Muscle layer of duodenum (tissue), 2 donors: Measurements from ENCODE around the gene CFAP91.

Experiments
- H3K27ac ChIP-seq: one replicate; pipeline ENCODE4 v1.7.0; 2013; ENCODE audit warnings: mild to moderate bottlenecking, low read length
- H3K27me3 ChIP-seq: one replicate; pipeline ENCODE4 v1.7.0; 2013; ENCODE audit warnings: low read depth, mild to moderate bottlenecking, control low read depth, low read length
- H3K36me3 ChIP-seq, 2 donors: one replicate each; pipeline ENCODE4 v1.7.0; 2013; ENCODE audit warnings: low read length in 2 of 2, control low read depth in 1 of 2, mild to moderate bottlenecking in 1 of 2; ENCODE audit not compliant: insufficient read depth in 2 of 2, control insufficient read depth in 1 of 2
- H3K4me1 ChIP-seq, 2 donors: one replicate each; pipeline ENCODE4 v1.7.0; 2013; ENCODE audit warnings: low read length in 2 of 2, mild to moderate bottlenecking in 2 of 2, control low read depth in 1 of 2, moderate library complexity in 1 of 2; ENCODE audit not compliant: insufficient read depth in 2 of 2, control insufficient read depth in 1 of 2
- H3K4me3 ChIP-seq, 2 donors: one replicate each; pipeline ENCODE4 v1.7.0; 2013; ENCODE audit warnings: low read length in 2 of 2, low read depth in 1 of 2, mild to moderate bottlenecking in 1 of 2
- H3K9me3 ChIP-seq, 2 donors: one replicate each; pipeline ENCODE4 v1.7.0; 2013; ENCODE audit warnings: low read length in 2 of 2, control low read depth in 1 of 2, mild to moderate bottlenecking in 1 of 2; ENCODE audit not compliant: control insufficient read depth in 1 of 2
- donor health status: healthy.

The CFAP91 gene

GRCh38 chr3:119717520-119717919, 14.7 kb downstream of the CFAP91 start:
- H3K36me3 ChIP-seq, result peaks cover 0 to 5% of the 10 kb centered on the region in 2 donors
- H3K27me3 ChIP-seq, result no peaks in the 10 kb centered on the region
- no peak overlapping the region for H3K4me3 ChIP-seq
- H3K4me1 ChIP-seq, result no peaks in the 10 kb centered on the region
- no peak overlapping the region for H3K27ac ChIP-seq
- H3K9me3 ChIP-seq, result no peaks in the 10 kb centered on the region

- Histone ChIP-seq H3K27me3 (no peaks in the 10 kb centered on the region), H3K4me1 (no peaks in the 10 kb centered on the region), H3K9me3 (no peaks in the 10 kb centered on the region), H3K36me3 (no peaks in the 10 kb centered on the region), H3K4me3 (no peak overlapping the region), H3K27ac (no peak overlapping the region)
Measured at GRCh38 chr3:119723022-119723421, 20.2 kb downstream of the CFAP91 start.

- Histone ChIP-seq H3K9me3 (no peaks in the 10 kb centered on the region), H3K4me3 (no peak overlapping the region), H3K27ac (no peak overlapping the region), H3K4me1 (no peaks in the 10 kb centered on the region), H3K27me3 (no peaks in the 10 kb centered on the region), H3K36me3 (peaks cover 0 to 4% of the 10 kb centered on the region in 2 donors)
Measured at GRCh38 chr3:119726909-119727308, 24.1 kb downstream of the CFAP91 start.

DNA sequence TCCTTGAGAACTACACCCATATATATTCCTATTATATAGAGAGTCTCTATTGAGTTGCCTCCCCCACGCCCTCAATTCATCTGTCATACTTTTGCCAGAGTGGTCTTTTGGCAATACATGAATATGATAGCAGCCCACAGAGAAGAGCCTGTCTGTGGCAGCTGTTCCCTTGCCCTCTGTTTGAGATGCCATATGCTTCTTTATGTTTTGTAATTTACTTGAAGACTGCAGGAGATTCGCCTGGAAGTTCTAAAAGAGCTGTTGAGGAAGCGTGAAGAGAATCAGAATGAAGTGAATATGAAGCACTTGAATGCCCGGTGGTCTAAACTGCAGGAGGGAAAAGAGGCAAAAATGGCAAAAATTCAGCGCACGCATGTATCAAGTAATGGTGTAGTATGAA, 27.2 kb downstream of the CFAP91 start:
- Histone ChIP-seq H3K27me3 (no peaks in the 10 kb centered on the region), H3K9me3 (no peaks in the 10 kb centered on the region), H3K36me3 (peaks cover 0 to 4% of the 10 kb centered on the region in 2 donors), H3K4me1 (no peaks in the 10 kb centered on the region), H3K27ac (no peak overlapping the region), H3K4me3 (no peak overlapping the region)

- no peaks in the 10 kb centered on the region for H3K4me1 ChIP-seq
- H3K4me3 ChIP-seq, result no peak overlapping the region
- no peaks in the 10 kb centered on the region for H3K9me3 ChIP-seq
- no peak overlapping the region for H3K27ac ChIP-seq
- H3K36me3 ChIP-seq, result peaks cover 0 to 4% of the 10 kb centered on the region in 2 donors
- H3K27me3 ChIP-seq, result no peaks in the 10 kb centered on the region
Measured at GRCh38 chr3:119731560-119732343, 28.9 kb downstream of the CFAP91 start.

GRCh38 chr3:119733812-119734211, 31.0 kb downstream of the CFAP91 start:
- Histone ChIP-seq H3K36me3 (peaks cover 0 to 4% of the 10 kb centered on the region in 2 donors), H3K27me3 (no peaks in the 10 kb centered on the region), H3K4me1 (no peaks in the 10 kb centered on the region), H3K4me3 (no peak overlapping the region), H3K27ac (no peak overlapping the region), H3K9me3 (no peaks in the 10 kb centered on the region)

DNA sequence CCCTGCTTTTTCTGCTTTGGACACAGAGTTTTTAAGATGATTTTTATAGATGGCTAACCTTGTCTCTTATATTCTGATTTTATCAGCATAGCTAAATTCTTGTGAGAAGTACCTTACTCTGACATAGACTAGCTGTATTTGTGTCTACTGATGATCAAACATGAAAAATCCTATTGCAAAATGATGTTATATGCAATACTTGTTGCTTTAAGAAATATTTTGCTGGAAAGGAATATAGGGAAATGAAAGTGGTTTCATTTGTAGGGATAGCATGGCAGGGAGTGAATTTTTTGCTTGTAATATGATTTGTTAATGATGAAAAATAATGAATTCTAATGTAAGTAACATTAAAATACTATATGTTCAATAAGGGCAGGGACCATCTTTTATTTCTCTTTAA, 35.9 kb downstream of the CFAP91 start:
- Histone ChIP-seq H3K9me3 (no peaks in the 10 kb centered on the region), H3K4me1 (no peaks in the 10 kb centered on the region), H3K27me3 (no peaks in the 10 kb centered on the region), H3K4me3 (no peak overlapping the region), H3K27ac (no peak overlapping the region), H3K36me3 (peaks cover 0 to 1% of the 10 kb centered on the region in 2 donors)

DNA sequence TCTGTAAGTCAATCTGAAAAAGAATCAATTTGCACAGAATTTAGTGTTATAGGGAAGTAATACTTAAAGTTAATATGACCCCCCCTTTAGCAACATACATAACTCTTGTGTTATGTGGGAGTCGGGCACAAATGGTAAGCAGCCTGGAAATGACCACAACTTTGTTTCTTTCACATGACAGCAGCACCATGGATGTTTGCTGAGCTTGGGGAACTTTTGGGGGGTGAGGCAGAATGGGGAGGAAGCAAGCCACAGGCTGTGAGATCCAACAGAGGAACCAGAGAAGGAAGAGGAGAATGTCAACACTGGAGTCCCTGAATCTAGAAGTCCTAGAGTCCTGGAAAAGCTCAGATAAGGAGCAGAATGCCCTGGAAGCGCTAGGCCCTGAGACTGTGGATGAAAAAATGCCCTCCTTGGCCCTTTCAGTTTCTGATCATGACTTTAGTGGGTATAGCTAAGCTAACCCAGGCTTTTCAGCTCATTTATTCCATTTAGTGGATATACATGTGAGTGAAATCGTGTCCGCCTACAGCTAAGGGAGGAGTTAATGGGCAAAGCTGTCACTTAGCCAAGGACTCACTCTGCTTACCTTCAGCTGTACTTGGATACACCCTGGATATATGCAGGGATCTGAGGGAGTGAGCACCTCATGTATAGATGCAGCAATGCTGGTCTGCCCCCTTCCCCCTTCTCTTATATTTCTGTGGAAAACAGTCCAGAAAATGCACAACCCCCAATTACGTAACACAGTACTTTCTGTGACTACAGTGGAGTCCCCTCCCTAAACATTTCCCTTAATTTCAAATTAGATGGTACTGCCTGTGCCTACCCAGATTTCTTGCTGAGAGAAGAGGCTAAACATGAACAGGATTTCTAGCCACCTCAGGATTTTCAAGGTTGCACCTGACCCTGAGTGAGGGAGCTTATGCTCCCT, 39.1 kb downstream of the CFAP91 start:
- no peak overlapping the region for H3K27ac ChIP-seq
- H3K9me3 ChIP-seq, result no peaks in the 10 kb centered on the region

GRCh38 chr3:119743921-119744320, 41.1 kb downstream of the CFAP91 start:
- H3K27me3 ChIP-seq, result no peaks in the 10 kb centered on the region
- H3K36me3 ChIP-seq, result peaks cover 0 to 10% of the 10 kb centered on the region in 2 donors
- no peak overlapping the region for H3K27ac ChIP-seq
- no peaks in the 10 kb centered on the region for H3K4me1 ChIP-seq
- H3K4me3 ChIP-seq, result no peak overlapping the region
- H3K9me3 ChIP-seq, result no peaks in the 10 kb centered on the region

More for the DNA sequence above, 39.1 kb downstream of the CFAP91 start:
- Histone ChIP-seq H3K36me3 (peaks cover 0 to 9% of the 10 kb centered on the region in 2 donors), H3K27me3 (no peaks in the 10 kb centered on the region), H3K4me3 (no peak overlapping the region), H3K4me1 (no peaks in the 10 kb centered on the region)

DNA sequence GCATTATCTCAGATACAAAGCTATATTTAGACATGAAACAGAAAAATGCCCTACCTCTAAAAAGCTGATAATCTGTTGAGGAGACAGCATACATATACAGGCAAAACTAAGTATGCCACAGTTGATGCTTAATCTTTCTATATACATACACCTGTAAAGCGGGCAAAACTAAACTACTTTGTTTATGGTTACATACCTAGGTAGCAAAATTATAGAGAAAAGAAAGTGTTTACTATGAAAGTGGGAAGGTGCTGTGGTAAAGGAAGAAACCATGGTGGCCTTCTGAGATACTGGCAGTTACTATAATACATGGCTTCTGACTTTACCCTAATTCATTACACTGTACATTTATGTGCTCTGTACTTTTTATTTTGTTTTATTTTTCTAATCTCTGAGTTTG, 43.1 kb downstream of the CFAP91 start:
- Histone ChIP-seq H3K27ac (no peak overlapping the region), H3K36me3 (peaks cover 0 to 22% of the 10 kb centered on the region in 2 donors), H3K4me1 (no peaks in the 10 kb centered on the region), H3K4me3 (no peak overlapping the region), H3K27me3 (no peaks in the 10 kb centered on the region), H3K9me3 (no peaks in the 10 kb centered on the region)

- peaks cover 0 to 26% of the 10 kb centered on the region in 2 donors for H3K36me3 ChIP-seq
- H3K9me3 ChIP-seq, result no peaks in the 10 kb centered on the region
- no peak overlapping the region for H3K27ac ChIP-seq
- H3K4me3 ChIP-seq, result no peak overlapping the region
- H3K4me1 ChIP-seq, result no peaks in the 10 kb centered on the region
- H3K27me3 ChIP-seq, result no peaks in the 10 kb centered on the region
Measured at GRCh38 chr3:119746423-119746822, 43.6 kb downstream of the CFAP91 start.
